ENCODE results near the gene ZNF473.
"Not testable (repeated sequence)": the region's sequence is repeated elsewhere in the genome, so short reads cannot be mapped to it uniquely, and the experiment has no call there.

The ZNF473 gene

GRCh38 chr19:50050406-50051227, 24.8 kb downstream of the ZNF473 start:
- peak; percentile 12 to 20 for DNase-seq (ENCODE audit: low read depth in 2 of 2)

GRCh38 chr19:50051228-50051895, 25.6 kb downstream of the ZNF473 start:
- DNase-seq (ENCODE audit: low read depth in 2 of 2) = not testable (repeated sequence)

GRCh38 chr19:50051964-50052363, 26.2 kb downstream of the ZNF473 start:
- no peak for DNase-seq (ENCODE audit: low read depth in 2 of 2)

- no peak for DNase-seq (ENCODE audit: low read depth in 2 of 2)
These were observed 27.3 kb downstream of the ZNF473 start for GRCh38 chr19:50053119-50053518.

- no peak for DNase-seq (ENCODE audit: low read depth in 2 of 2)
These were observed 32.6 kb downstream of the ZNF473 start for GRCh38 chr19:50058425-50058824.

GRCh38 chr19:50059045-50059444, 33.2 kb downstream of the ZNF473 start:
- DNase-seq (ENCODE audit: low read depth in 2 of 2) = no peak

GRCh38 chr19:50060107-50060506, 34.3 kb downstream of the ZNF473 start:
- DNase-seq (ENCODE audit: low read depth in 2 of 2) = no peak

GRCh38 chr19:50061650-50062049, 35.8 kb downstream of the ZNF473 start:
- no peak for DNase-seq (ENCODE audit: low read depth in 2 of 2)

- no peak for DNase-seq (ENCODE audit: low read depth in 2 of 2)
These were observed 40.1 kb downstream of the ZNF473 start for GRCh38 chr19:50065938-50066337.

GRCh38 chr19:50067575-50067974, 41.8 kb downstream of the ZNF473 start:
- DNase-seq (ENCODE audit: low read depth in 2 of 2) = no peak

GRCh38 chr19:50068382-50068781, 42.6 kb downstream of the ZNF473 start:
- not testable (repeated sequence) for DNase-seq (ENCODE audit: low read depth in 2 of 2)

- DNase-seq (ENCODE audit: low read depth in 2 of 2) = not testable (repeated sequence)
These were observed 49.3 kb downstream of the ZNF473 start for GRCh38 chr19:50075076-50075475.

- DNase-seq (ENCODE audit: low read depth in 2 of 2) = not testable (repeated sequence)
These were observed 50.0 kb downstream of the ZNF473 start for GRCh38 chr19:50075644-50076372.

GRCh38 chr19:50076581-50077355, 51.0 kb downstream of the ZNF473 start:
- DNase-seq (ENCODE audit: low read depth in 2 of 2) = not testable (repeated sequence)

GRCh38 chr19:50079014-50079413, 53.2 kb downstream of the ZNF473 start:
- DNase-seq (ENCODE audit: low read depth in 2 of 2) = not testable (repeated sequence)

- not testable (repeated sequence) for DNase-seq (ENCODE audit: low read depth in 2 of 2)
These were observed 58.6 kb downstream of the ZNF473 start for GRCh38 chr19:50084440-50084839.

- not testable (repeated sequence) for DNase-seq (ENCODE audit: low read depth in 2 of 2)
These were observed 61.3 kb downstream of the ZNF473 start for GRCh38 chr19:50087153-50087552.

GRCh38 chr19:50090706-50091105, 64.9 kb downstream of the ZNF473 start:
- DNase-seq (ENCODE audit: low read depth in 2 of 2) = not testable (repeated sequence)

- DNase-seq (ENCODE audit: low read depth in 2 of 2) = not testable (repeated sequence)
These were observed 66.0 kb downstream of the ZNF473 start for GRCh38 chr19:50091786-50092185.

GRCh38 chr19:50092597-50092996, 66.8 kb downstream of the ZNF473 start:
- not testable (repeated sequence) for DNase-seq (ENCODE audit: low read depth in 2 of 2)

GRCh38 chr19:50097884-50098283, 72.1 kb downstream of the ZNF473 start:
- DNase-seq (ENCODE audit: low read depth in 2 of 2) = not testable (repeated sequence)
